ENCODE results near the gene TSPAN14. TPM values are rescaled to one million over a fixed set of nuclear protein-coding genes. Genes with fewer than 3 reads are reported as not detected.

TSPAN14 gene
- total RNA-seq, 3 donors from 2014 or later = 52.8 to 76.8 (median 74.8) TPM

DNA sequence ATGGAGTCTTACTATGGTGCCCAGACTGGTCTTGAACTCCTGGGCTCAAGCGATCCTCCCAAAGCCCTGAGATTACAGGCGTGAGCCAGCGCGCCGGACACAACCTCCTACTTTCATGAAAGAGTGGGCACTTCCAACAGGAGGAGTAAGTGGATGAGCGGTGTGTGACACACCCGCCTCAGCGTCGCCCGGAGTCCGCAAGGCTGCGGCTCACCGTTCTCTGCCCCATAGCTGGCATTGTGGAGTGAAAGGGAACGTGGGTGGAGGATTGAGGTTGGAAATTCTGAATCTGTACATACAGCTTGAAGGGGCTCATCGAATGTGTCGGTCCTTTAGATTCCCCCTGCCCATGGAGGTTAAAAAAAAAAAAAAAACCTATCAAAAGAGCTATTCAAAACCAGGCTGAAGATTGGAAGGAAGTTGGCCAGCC lies 46.3 kb upstream of the TSPAN14 start:
- TF ChIP-seq POLR2AphosphoS5 (IDR thresholded peaks at IDR 0.05) (no peak), POLR2A (IDR thresholded peaks at IDR 0.05) (no peak)
- TF ChIP-seq, protein P1, sequence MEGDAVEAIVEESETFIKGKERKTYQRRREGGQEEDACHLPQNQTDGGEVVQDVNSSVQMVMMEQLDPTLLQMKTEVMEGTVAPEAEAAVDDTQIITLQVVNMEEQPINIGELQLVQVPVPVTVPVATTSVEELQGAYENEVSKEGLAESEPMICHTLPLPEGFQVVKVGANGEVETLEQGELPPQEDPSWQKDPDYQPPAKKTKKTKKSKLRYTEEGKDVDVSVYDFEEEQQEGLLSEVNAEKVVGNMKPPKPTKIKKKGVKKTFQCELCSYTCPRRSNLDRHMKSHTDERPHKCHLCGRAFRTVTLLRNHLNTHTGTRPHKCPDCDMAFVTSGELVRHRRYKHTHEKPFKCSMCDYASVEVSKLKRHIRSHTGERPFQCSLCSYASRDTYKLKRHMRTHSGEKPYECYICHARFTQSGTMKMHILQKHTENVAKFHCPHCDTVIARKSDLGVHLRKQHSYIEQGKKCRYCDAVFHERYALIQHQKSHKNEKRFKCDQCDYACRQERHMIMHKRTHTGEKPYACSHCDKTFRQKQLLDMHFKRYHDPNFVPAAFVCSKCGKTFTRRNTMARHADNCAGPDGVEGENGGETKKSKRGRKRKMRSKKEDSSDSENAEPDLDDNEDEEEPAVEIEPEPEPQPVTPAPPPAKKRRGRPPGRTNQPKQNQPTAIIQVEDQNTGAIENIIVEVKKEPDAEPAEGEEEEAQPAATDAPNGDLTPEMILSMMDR (IDR thresholded peaks at IDR 0.05) = no peak
- no peaks in the 10 kb centered on the region for H3K36me3 ChIP-seq
- no peaks in the 10 kb centered on the region for H3K27me3 ChIP-seq
- no peak for DNase-seq (ENCODE audit: low spot score in 2 of 2)
- intact Hi-C loops (cut with DNase I; ENCODE audit: low total_unique reads) = loop anchor here (5.0 kb wide), 1 partner anchor 44 kb away; the partner anchor contains the start of gene TSPAN14
- peak overlapping the region; percentile 81 to 88 for H3K27ac ChIP-seq
- peak overlapping the region; percentile 64 to 92 (median 83) for H3K4me3 ChIP-seq
- peaks cover under 1 to 1% of the 10 kb centered on the region in 2 donors for H3K4me1 ChIP-seq
- H3K9me3 ChIP-seq = no peaks in the 10 kb centered on the region

DNA sequence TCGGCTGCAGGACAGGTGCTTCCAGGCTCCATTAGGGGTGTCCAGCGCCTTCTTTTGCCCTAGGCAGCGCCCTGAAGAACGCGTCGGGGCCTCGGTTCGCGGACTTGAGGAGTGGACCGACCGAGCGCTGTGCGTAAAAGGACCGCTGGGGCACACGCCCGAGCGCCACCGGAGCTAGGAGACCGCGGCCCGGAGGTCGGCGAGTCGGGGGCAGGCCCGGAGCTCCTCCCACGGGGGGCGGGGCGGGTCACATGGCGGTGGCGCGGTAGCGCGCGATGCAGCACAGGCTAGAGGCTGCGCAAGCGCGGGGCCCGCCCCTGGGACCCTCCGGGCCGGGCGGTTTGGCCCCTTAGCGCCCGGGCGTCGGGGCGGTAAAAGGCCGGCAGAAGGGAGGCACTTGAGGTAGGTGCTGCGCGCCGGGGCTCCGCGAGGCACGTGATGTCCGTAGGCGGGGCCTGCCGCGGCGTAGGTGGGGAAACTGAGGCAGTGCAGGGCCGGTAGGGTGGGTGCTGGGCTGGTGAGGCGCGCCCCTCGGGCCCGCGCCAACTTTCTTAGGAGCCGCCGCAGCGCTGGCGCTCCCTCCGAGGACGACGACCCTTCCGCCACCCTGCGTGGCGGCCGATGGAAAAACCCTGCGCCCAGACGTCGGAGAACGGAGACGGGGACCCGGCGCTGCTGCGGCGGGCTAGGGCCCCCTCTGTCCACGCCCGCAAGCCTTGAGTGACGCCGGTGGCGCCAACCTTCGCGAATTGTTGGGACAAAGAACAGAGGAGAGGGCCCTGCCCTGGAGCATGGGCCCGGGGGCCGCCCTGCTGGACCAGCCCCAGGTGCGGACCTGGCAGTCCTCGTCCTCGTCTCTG lies 45.6 kb upstream of the TSPAN14 start, which contains the start of gene PRXL2A:
PRXL2A (plus strand) TSS at position 310 of the 860 bp plus-strand sequence. CDS start 11,917 bp downstream, outside the sequence.
- Histone ChIP-seq H3K4me3 (peak within 1 kb of the TSS; percentile 64 to 92 (median 83)), H3K9me3 (no peaks in the 10 kb centered on the region), H3K4me1 (peaks cover 3 to 7% of the 10 kb centered on the region in 2 donors), H3K27me3 (no peaks in the 10 kb centered on the region), H3K27ac (peak within 1 kb of the TSS; percentile 81 to 88), H3K36me3 (no peaks in the 10 kb centered on the region)
- peak in 2 of 3 donors; percentile 23 to 31 for TF ChIP-seq POLR2AphosphoS5 (IDR thresholded peaks at IDR 0.05)
- TF ChIP-seq, protein P1 (IDR thresholded peaks at IDR 0.05) = no peak
- peak; percentile 57 to 84 for DNase-seq (ENCODE audit: low spot score in 2 of 2)
- intact Hi-C loops (cut with DNase I; ENCODE audit: low total_unique reads) = loop anchor here (5.0 kb wide), 1 partner anchor 44 kb away; the partner anchor contains the start of gene TSPAN14

GRCh38 chr10:80409121-80409520 lies 45.0 kb upstream of the TSPAN14 start:
- DNase-seq (ENCODE audit: low spot score in 2 of 2) = no peak
- Histone ChIP-seq H3K4me3 (peak overlapping the region; percentile 64 to 92 (median 83)), H3K4me1 (peaks cover 7 to 14% of the 10 kb centered on the region in 2 donors), H3K9me3 (no peaks in the 10 kb centered on the region), H3K27me3 (no peaks in the 10 kb centered on the region), H3K36me3 (no peaks in the 10 kb centered on the region), H3K27ac (peak overlapping the region; percentile 81 to 88)
- TF ChIP-seq, protein P1 (IDR thresholded peaks at IDR 0.05) = no peak
- no peak for TF ChIP-seq POLR2AphosphoS5 (IDR thresholded peaks at IDR 0.05)
- no peak for TF ChIP-seq POLR2A (IDR thresholded peaks at IDR 0.05)
- intact Hi-C loops (cut with DNase I; ENCODE audit: low total_unique reads) = loop anchor here (5.0 kb wide), 1 partner anchor 43 kb away; the partner anchor contains the start of gene TSPAN14

GRCh38 chr10:80410122-80410521 lies 44.0 kb upstream of the TSPAN14 start:
- TF ChIP-seq POLR2A (IDR thresholded peaks at IDR 0.05) (no peak), POLR2AphosphoS5 (IDR thresholded peaks at IDR 0.05) (no peak)
- TF ChIP-seq, protein P1 (IDR thresholded peaks at IDR 0.05) = no peak
- DNase-seq (ENCODE audit: low spot score in 2 of 2) = no peak
- intact Hi-C loops (cut with DNase I; ENCODE audit: low total_unique reads) = no loop called here
- H3K36me3 ChIP-seq = no peaks in the 10 kb centered on the region
- H3K9me3 ChIP-seq = no peaks in the 10 kb centered on the region
- H3K4me1 ChIP-seq = peaks cover 7 to 17% of the 10 kb centered on the region in 2 donors
- peak overlapping the region in 1 of 2 donors; percentile 86 for H3K27ac ChIP-seq
- peak overlapping the region in 1 of 3 donors; percentile 22 for H3K4me3 ChIP-seq
- H3K27me3 ChIP-seq = no peaks in the 10 kb centered on the region
